Measurements from ENCODE around the gene NOTCH3.

- TF ChIP-seq EP300 (IDR thresholded peaks at IDR 0.05): no peak
- no peak for TF ChIP-seq POLR2A (IDR thresholded peaks at IDR 0.05)
- no peak for TF ChIP-seq CTCF (IDR thresholded peaks at IDR 0.05)
Observed at GRCh38 chr19:15244808-15245207, 44.0 kb upstream of the NOTCH3 start.

Data from ovary (tissue), 3 donors.